COLO668 (cell line): Measurements from ENCODE around the gene DLG4.

Experiments used
- DNase-seq: peaks from one replicate; lab custom pipeline; 2025; ENCODE audit not compliant: unreplicated experiment; lab: John Stamatoyannopoulos, UW

The DLG4 gene

DNA sequence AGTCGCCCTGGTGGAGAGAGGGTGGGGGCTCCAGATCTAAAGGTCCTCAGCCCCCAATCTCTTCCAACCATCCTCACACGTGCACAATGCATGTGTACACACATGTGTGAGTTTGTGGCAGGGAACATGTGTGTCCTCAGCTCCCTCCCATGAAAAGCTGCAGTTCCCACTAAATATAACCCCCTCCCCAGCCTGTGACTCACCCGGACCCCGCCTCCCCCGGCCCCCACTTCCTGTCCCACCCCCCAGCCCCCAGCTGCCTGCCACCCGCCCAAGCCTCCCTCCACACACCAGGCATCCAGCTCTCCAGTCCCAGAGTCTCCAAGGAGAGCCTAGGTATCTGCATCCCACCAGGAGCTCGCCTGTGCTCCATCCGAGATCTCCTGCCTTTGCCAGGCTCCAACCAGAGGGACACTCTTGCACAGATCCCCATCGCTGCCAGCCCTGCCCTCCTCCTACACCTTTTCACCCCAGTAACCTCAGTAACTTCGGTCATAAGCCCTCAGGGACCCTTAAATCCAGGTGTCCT lies 3.9 kb downstream of the DLG4 start:
- DNase-seq = no peak

GRCh38 chr17:7215136-7215638 lies 4.4 kb downstream of the DLG4 start:
- no peak for DNase-seq

DNA sequence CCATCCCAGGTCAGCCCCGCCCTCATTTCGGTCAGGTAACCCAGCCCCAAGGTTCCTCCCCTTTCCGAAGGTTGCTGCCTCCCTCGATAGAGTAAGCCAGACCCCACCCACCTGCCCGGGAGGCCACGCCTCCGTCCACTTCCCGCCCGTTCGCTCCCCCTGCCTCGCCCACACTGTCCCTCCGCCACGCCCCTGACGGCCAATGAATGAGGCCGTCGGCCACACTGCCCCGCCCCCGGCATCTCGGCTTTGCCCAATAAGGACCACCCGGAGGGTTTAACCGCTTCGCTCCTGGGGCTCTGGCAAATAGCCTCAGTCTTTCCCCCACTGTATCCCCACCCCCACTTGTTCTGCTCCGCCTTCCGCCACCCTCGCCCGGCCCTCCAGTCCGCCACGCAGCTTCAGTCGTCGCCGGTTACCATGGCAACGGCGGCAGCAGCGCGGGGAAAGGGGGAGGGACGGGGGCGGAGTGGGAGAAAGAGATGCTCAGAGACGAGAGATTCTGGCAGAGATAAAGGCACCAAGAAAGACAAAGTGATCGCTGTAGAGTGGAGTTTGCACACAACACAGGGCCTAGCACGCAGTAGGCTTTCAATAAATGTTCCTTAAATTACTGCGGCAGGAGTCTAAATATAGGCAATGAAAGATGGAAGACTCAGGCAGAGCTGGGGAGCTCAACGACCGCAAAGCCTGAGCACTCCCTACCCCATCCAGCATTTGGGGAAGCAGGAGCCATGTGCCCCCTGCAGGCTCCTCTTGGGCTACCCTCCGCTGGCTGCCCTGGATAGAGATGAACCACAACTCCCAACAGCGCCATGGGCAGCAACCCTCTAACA lies 5.1 kb downstream of the DLG4 start:
- peak; percentile 92 for DNase-seq

GRCh38 chr17:7213895-7214299 lies 5.7 kb downstream of the DLG4 start:
- DNase-seq = peak; percentile 77

DNA sequence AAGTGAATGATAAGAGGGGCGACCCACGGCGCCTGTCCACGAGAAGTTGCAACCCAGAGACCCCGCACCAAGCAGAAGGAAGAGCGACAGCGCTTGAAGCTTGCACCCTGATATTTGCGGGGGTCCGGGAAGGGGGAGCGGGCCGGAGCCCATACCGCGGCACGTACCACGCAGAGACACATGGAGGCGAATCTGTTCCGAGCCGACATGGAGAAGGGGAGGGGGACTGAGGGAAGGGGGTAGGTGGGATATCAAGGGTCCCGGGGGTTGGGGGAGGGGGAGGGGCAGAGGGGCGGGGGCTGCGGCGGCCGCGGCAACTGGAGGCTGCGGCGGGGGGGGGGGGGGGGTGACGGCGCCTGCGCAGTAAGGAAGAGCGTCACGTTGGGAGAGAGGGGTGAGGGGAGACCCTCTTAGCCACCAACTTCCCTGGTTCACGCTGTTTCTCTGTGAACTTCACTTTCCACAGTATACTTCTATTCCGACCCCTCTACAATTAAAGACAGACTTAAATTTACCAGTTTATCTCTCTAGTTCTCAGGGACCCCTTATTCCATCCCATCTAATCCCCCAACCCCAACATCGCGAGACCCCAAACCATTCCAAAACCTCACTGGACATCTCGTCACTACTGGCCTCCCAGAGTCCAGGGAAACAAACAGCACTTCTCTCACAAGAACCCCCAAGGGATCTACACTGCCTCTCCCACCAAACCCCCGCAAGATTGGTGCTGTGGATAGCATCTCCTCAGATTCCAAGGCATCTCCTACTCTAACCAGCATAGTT lies 8.0 kb downstream of the DLG4 start:
- DNase-seq = no peak

DNA sequence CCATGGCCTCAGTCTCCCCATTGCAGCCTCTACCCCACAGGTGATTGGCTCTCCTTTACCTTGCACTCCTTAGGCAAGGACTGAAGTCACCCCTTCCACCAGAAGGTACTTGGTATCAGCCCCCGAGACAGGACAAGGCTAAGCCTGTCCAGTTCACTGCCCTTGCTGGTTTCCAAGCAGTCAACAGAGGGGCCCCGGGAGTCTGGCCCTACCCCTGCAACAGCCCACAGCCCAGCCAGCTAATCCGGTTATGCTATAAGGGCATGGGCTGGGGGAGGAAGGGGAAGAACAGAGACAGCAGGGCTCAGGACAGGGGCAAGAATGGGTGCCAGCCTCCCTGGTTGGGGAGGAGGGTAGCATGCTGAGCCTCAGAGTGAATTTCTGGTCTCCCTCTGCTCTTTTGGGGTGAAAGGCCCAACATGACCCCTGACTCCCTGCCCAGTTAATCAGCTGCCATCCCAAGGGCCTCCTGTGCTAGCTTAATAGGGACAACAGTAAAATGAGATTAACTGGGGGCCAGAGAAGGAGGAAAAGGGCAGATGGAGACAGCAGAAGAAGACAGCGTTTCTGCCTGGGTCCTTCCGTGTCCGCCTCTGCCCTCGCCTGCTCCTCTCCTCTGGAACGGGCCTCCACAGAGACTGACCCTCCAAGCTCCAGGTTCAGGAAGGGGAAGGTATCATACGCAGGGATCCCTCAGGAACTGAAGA lies 10.7 kb downstream of the DLG4 start:
- no peak for DNase-seq

- DNase-seq = no peak
Observed at GRCh38 chr17:7208027-7208571, 11.5 kb downstream of the DLG4 start.

DNA sequence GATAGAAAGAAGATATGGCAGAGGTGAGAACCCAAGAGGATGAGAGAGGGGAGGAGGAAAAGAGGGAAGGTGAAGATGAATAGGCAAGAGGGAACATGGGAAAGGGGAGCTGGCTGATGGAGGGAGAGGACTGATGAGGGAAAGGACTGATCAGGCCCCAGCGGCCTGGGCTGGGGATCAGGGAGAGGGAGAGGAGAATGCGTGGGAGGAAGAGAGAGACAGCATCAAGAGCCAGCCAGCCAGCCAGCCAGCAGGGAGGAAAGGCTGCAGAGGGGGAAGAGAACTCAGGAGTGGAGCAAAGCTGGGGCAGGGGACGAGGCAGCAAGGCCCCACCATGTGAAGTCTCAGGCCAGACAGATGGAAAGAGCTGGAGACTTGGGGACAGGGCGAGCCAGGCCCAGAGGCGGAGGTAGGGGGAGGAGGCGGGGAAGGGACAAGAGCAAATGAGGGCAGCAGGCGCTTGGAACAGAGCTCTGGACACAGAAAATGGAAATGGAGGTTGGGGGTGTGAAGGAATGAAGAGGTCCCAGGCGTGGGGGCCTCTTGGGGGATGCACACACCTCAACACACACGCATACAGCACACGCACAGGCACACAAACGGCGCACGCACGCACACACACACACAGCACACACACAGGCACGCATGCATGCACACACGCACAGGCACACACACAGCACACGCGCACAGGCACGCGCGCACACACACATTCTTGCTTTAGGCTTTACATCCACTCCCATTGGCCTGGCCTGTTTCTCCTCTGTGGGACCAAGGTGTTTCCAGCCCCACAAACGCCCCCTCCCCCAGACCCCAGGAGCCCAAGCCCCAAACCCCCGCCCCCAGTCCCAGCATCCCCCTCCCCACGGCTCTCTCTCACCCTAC lies 12.3 kb downstream of the DLG4 start:
- no peak for DNase-seq

DNA sequence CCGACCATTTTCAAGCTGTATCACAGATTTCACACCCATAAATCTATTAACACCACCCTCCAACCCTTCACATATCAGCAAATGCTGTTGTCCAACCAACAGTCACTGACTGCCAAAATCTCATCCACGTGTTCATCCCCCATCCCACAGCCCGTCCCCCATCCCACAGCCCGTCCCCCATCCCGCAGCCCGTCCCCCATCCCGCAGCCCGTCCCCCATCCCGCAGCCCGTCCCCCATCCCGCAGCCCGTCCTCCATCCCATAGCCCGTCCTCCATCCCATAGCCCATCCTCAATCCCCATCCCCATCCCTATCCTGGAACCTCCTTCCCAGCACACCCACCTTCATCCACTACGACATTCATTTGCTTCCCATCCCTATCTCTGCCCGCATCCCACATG lies 14.1 kb downstream of the DLG4 start:
- DNase-seq = no peak

GRCh38 chr17:7204828-7205461 lies 14.7 kb downstream of the DLG4 start:
- peak; percentile 69 for DNase-seq

DNA sequence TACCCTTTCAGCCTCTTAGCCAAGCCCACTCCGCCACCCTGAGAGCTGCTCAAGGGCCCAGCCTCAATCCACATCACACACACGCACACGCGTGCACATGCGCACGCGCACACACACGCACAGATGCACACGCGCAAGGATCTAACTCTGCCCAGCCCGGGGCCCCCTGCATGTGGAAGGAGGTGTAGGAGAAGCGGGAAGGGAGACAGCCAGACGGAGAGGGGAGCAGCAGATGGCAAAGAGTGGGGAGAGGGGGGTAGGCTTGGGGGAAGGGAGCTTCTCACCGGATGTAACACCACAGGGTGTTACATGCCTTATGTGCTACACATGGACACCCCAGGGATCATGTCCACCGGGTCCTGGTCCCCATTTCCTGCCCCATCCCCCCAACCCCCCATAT lies 15.3 kb downstream of the DLG4 start:
- no peak for DNase-seq

GRCh38 chr17:7203391-7203790 lies 16.2 kb downstream of the DLG4 start:
- no peak for DNase-seq

- no peak for DNase-seq
Observed at GRCh38 chr17:7196651-7197401, 22.8 kb downstream of the DLG4 start.

- DNase-seq = no peak
Observed at GRCh38 chr17:7195971-7196370, 23.7 kb downstream of the DLG4 start.

- DNase-seq = no peak
Observed at GRCh38 chr17:7192271-7192937, 27.2 kb downstream of the DLG4 start.

GRCh38 chr17:7191571-7192270 lies 27.9 kb downstream of the DLG4 start:
- DNase-seq = peak; percentile 10

DNA sequence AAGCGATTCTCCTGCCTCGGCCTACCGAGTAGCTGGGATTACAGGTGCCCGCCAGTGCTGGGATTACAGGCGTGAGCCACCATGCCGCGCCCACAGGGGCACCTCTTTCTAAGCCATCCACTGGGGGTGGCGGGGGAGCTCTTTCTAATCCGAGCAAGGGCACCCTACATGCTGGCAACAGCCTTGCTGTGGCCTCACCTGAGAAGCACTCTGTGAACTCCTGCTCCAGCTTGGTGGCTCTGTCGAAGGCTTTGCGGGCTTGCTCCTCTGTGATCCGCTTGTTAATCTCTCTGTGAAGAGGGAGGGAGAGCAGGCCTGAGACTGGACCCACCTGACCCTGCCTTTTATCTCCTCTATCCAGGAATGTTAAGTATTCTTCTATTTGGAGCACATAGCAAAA lies 28.6 kb downstream of the DLG4 start:
- no peak for DNase-seq
